HepG2 (cell line): ENCODE data around the gene P2RX5. TPM values are rescaled to one million over a fixed set of nuclear protein-coding genes. Genes with fewer than 3 reads are reported as not detected.

Experiments
- ELF3 ChIP-seq: IDR thresholded peaks from 2 replicates; pipeline ENCODE4 v1.6.1; 2016; ENCODE audit warnings: missing genetic modification reagents, missing compliant biosample characterization
- HHEX ChIP-seq: IDR thresholded peaks from 2 replicates; pipeline ENCODE4 v1.6.1; 2016; ENCODE audit warnings: control low read depth
- JDP2 ChIP-seq: sonication (generic); formaldehyde crosslinking; IDR thresholded peaks from 2 replicates; pipeline ENCODE4 v1.8.1; 2022; ENCODE audit warnings: missing genetic modification reagents, borderline replicate concordance
- KDM5A ChIP-seq: fragments of 200-600 bp; sonication (generic); IDR thresholded peaks from 2 replicates; pipeline ENCODE4 v1.7.0; 2018; ENCODE audit warnings: antibody characterized with exemption, mild to moderate bottlenecking, low read length, borderline replicate concordance
- NCOA5 ChIP-seq: sonication (generic); formaldehyde crosslinking; IDR thresholded peaks from 2 replicates; pipeline ENCODE4 v1.4.0; 2020; ENCODE audit warnings: missing genetic modification reagents
- NFE2L2 ChIP-seq: fragments of 150-350 bp; IDR thresholded peaks from 2 replicates; pipeline ENCODE4 v1.6.1; 2014; ENCODE audit warnings: low read length
- PHF8 ChIP-seq: sonication (generic); formaldehyde crosslinking; IDR thresholded peaks from 2 replicates; pipeline ENCODE4 v1.5.0; 2020; ENCODE audit warnings: missing genetic modification reagents
- RARA ChIP-seq: IDR thresholded peaks from 2 replicates; pipeline ENCODE4 v1.6.1; 2016; ENCODE audit warnings: missing genetic modification reagents, missing compliant biosample characterization
- RFX3 ChIP-seq: IDR thresholded peaks from 2 replicates; pipeline ENCODE4 v1.6.1; 2016; ENCODE audit warnings: missing biosample characterization, missing genetic modification reagents
- SATB2 ChIP-seq: sonication (generic); formaldehyde crosslinking; IDR thresholded peaks from 2 replicates; pipeline ENCODE4 v1.5.0; 2020; ENCODE audit warnings: missing genetic modification reagents
- SOX5 ChIP-seq: IDR thresholded peaks from 2 replicates; pipeline ENCODE4 v1.6.1; 2016; ENCODE audit warnings: borderline replicate concordance
- SP140L ChIP-seq: sonication (generic); formaldehyde crosslinking; IDR thresholded peaks from 2 replicates; pipeline ENCODE4 v1.4.0; 2020; ENCODE audit warnings: missing genetic modification reagents, borderline replicate concordance
- STAG1 ChIP-seq: sonication (generic); formaldehyde crosslinking; IDR thresholded peaks from 2 replicates; pipeline ENCODE4 v1.4.0; 2020; ENCODE audit warnings: missing genetic modification reagents
- TAF15 ChIP-seq: fragments of 200-400 bp; formaldehyde crosslinking; IDR thresholded peaks from one replicate; pipeline ENCODE4 v1.6.1; 2018; ENCODE audit warnings: mild to moderate bottlenecking, low read depth, low read length; ENCODE audit not compliant: poor library complexity, severe bottlenecking
- TCF7 ChIP-seq: sonication (generic); IDR thresholded peaks from 2 replicates; pipeline ENCODE4 v1.6.1; 2016; ENCODE audit warnings: antibody characterized with exemption, low read depth
- TFAP4 ChIP-seq: sonication (generic); IDR thresholded peaks from 2 replicates; pipeline ENCODE4 v1.6.1; 2016; ENCODE audit warnings: low read depth, borderline replicate concordance
- ZBTB42 ChIP-seq: sonication (generic); formaldehyde crosslinking; IDR thresholded peaks from 2 replicates; pipeline ENCODE4 v1.5.0; 2020; ENCODE audit warnings: mild to moderate bottlenecking, missing genetic modification reagents
- ZFAT ChIP-seq: sonication (generic); formaldehyde crosslinking; conservative IDR thresholded peaks from 2 replicates; pipeline ENCODE4 v1.8.1; 2023; ENCODE audit warnings: missing genetic modification reagents, inconsistent platforms
- ZNF260 ChIP-seq: sonication (generic); formaldehyde crosslinking; IDR thresholded peaks from 2 replicates; pipeline ENCODE4 v1.4.0; 2020; ENCODE audit warnings: missing genetic modification reagents, low read depth, mild to moderate bottlenecking, borderline replicate concordance
- ZNF382 ChIP-seq: sonication (generic); formaldehyde crosslinking; IDR thresholded peaks from 2 replicates; pipeline ENCODE4 v1.5.0; 2020; ENCODE audit warnings: missing genetic modification reagents, mild to moderate bottlenecking, borderline replicate concordance
- ZNF414 ChIP-seq: sonication (generic); formaldehyde crosslinking; IDR thresholded peaks from 2 replicates; pipeline ENCODE4 v1.5.0; 2020; ENCODE audit warnings: missing genetic modification reagents
- ZNF546 ChIP-seq: sonication (generic); formaldehyde crosslinking; conservative IDR thresholded peaks from 2 replicates; pipeline ENCODE4 v1.8.1; 2023; ENCODE audit warnings: mild to moderate bottlenecking, missing genetic modification reagents
- ZNF572 ChIP-seq: sonication (generic); formaldehyde crosslinking; IDR thresholded peaks from 2 replicates; pipeline ENCODE4 v1.5.1; 2020; ENCODE audit warnings: mild to moderate bottlenecking, missing genetic modification reagents
- ZNF589 ChIP-seq: sonication (generic); formaldehyde crosslinking; conservative IDR thresholded peaks from 2 replicates; pipeline ENCODE4 v1.8.0; 2022; ENCODE audit warnings: mild to moderate bottlenecking, moderate library complexity, missing genetic modification reagents
- ZNF713 ChIP-seq: sonication (generic); formaldehyde crosslinking; IDR thresholded peaks from 2 replicates; pipeline ENCODE4 v1.4.0; 2020; ENCODE audit warnings: mild to moderate bottlenecking, missing genetic modification reagents
- ZNF749 ChIP-seq: sonication (generic); formaldehyde crosslinking; IDR thresholded peaks from 2 replicates; pipeline ENCODE4 v1.8.0; 2022; ENCODE audit warnings: mild to moderate bottlenecking, missing genetic modification reagents, moderate library complexity, borderline replicate concordance
- ZNF777 ChIP-seq: sonication (generic); formaldehyde crosslinking; IDR thresholded peaks from 2 replicates; pipeline ENCODE4 v1.4.0; 2020; ENCODE audit warnings: missing genetic modification reagents
- ZNF790 ChIP-seq: sonication (generic); formaldehyde crosslinking; IDR thresholded peaks from 2 replicates; pipeline ENCODE4 v1.8.0; 2022; ENCODE audit warnings: missing genetic modification reagents, mild to moderate bottlenecking, borderline replicate concordance
- polyA plus RNA-seq, 8 experiments: library from polyadenylated mRNA; depleted of rRNA in 3 of 8; stranded (reverse) in 7 of 8; unstranded in 1 of 8; fragments of >200 nt; fragmentation: Illumina TruSeq in 4 of 8; extraction: Trizol in 4 of 8; gene quantifications; 2 replicates each; pipeline versions ENCODE4 v1.2.1 to v1.2.3, GENCODE V29; 2011 to 2016; ENCODE audit warnings: low read depth in 4 of 8, missing spikeins in 1 of 8, mixed read lengths in 1 of 8; ENCODE audit not compliant: insufficient read depth in 1 of 8
- total RNA-seq, 5 experiments: library from RNA; depleted of rRNA; stranded (reverse); fragments of >200 nt; fragmentation: Illumina TruSeq; extraction: Trizol; gene quantifications; 2 replicates each; pipeline ENCODE4 v1.2.3, GENCODE V29; 2016; ENCODE audit warnings: low read depth in 1 of 5
- TF ChIP-seq, protein P1 (sequence below): sonication (generic); formaldehyde crosslinking; conservative IDR thresholded peaks from 2 replicates; pipeline ENCODE4 v1.4.0; 2020; ENCODE audit warnings: missing genetic modification reagents

P2RX5 gene
- total and polyA plus RNA-seq, 2 of the 13 experiments (the other 11 are each of a cell fraction or from before 2014, with no cell fraction given) = 0.95 to 1.7 TPM

DNA sequence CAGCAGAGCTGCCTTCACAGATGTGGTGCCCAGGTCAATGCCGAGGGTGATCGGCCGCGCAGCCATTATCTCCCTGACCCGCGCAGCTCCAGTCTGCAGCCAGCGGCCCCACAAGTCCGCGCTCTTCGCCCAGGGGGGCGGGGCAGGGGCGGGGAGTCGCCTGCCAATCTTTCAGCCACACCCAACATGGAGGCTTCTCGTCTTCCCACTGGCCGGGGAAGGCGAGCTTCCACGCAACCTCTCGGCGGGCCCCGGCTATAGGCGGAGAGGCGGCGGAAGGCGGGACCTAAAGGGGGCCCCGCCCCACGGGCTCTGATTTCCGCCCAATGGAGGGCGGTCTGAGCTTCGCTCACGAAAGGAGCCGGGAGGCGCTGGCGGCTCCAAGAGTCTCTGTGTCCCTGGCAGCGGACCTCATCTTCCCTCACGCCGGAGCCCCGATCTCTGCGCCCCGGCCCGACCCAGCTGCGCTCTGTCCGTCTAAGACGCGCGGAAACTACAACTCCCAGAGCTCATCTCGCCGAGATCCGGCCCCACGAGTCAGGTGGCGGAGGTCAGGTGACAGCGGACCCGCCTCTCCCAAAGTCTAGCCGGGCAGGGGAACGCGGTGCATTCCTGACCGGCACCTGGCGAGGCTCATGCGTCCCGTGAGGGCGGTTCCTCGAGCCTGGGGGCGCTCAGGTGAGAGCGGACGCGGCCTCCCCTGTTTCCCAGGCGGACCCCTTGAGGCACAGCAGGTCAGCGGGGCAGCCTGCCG, 59.6 kb downstream of the P2RX5 start, which contains the start of the genes CTNS and SHPK (continued):
- TF ChIP-seq TAF15 (no peak), TFAP4 (peak; percentile 87), TCF7 (no peak), RARA (CRISPR knock-in tag) (peak; percentile 33; the same call in 1 of the 2 replicates), ZNF382 (no peak), ZNF713 (CRISPR knock-in tag) (0 out of 2 replicates have a peak, but pooled peaks have one; percentile 53), HHEX (CRISPR knock-in tag) (no peak), SOX5 (CRISPR knock-in tag) (no peak), ZNF414 (CRISPR knock-in tag) (peak; percentile 76), NCOA5 (no peak), ZNF260 (no peak), STAG1 (CRISPR knock-in tag) (0 out of 2 replicates have a peak, but pooled peaks have one; percentile 8), ZFAT (CRISPR knock-in tag) (no peak), ZNF589 (CRISPR knock-in tag) (no peak), NFE2L2 (no peak), JDP2 (CRISPR knock-in tag) (no peak), ZBTB42 (peak; percentile 62; the same call in 1 of the 2 replicates), ZNF777 (peak; percentile 58), KDM5A (peak; percentile 92; the same call in 1 of the 2 replicates), SATB2 (CRISPR knock-in tag) (peak; percentile 68; the same call in 1 of the 2 replicates), PHF8 (CRISPR knock-in tag) (peak; percentile 77), ZNF749 (CRISPR knock-in tag) (peak; percentile 52), ZNF546 (CRISPR knock-in tag) (0 out of 2 replicates have a peak, but pooled peaks have one; percentile 46), RFX3 (no peak; the same call in 1 of the 2 replicates), SP140L (CRISPR knock-in tag) (no peak), ZNF790 (CRISPR knock-in tag) (peak; percentile 54; the same call in 1 of the 2 replicates), ZNF572 (CRISPR knock-in tag) (0 out of 2 replicates have a peak, but pooled peaks have one; percentile 72), ELF3 (peak; percentile 10; the same call in 1 of the 2 replicates)
- TF ChIP-seq, protein P1, sequence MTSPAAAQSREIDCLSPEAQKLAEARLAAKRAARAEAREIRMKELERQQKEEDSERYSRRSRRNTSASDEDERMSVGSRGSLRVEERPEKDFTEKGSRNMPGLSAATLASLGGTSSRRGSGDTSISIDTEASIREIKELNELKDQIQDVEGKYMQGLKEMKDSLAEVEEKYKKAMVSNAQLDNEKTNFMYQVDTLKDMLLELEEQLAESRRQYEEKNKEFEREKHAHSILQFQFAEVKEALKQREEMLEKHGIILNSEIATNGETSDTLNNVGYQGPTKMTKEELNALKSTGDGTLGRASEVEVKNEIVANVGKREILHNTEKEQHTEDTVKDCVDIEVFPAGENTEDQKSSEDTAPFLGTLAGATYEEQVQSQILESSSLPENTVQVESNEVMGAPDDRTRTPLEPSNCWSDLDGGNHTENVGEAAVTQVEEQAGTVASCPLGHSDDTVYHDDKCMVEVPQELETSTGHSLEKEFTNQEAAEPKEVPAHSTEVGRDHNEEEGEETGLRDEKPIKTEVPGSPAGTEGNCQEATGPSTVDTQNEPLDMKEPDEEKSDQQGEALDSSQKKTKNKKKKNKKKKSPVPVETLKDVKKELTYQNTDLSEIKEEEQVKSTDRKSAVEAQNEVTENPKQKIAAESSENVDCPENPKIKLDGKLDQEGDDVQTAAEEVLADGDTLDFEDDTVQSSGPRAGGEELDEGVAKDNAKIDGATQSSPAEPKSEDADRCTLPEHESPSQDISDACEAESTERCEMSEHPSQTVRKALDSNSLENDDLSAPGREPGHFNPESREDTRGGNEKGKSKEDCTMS = no peak
